Measurements from ENCODE around the gene COA5. TPM values are rescaled to one million over a fixed set of nuclear protein-coding genes. Genes with fewer than 3 reads are reported as not detected.

COA5 gene
- polyA plus RNA-seq (ENCODE audit: insufficient read length): 42.7 TPM

- DNase-seq (ENCODE audit: low read depth): peak; percentile 63
Observed at GRCh38 chr2:98608116-98608961, at the start of gene COA5, which contains the start of gene UNC50. Gene COA5 (minus strand): TSS chr2:98608512. CDS start chr2:98608405, 107 bp downstream. Gene UNC50 (plus strand): TSS chr2:98608589. CDS start chr2:98609760, 1,171 bp downstream.

GRCh38 chr2:98656800-98657199 lies 48.5 kb upstream of the COA5 start:
- no peak for DNase-seq (ENCODE audit: low read depth)

- no peak for DNase-seq (ENCODE audit: low read depth)
Observed at GRCh38 chr2:98654699-98655495, 46.6 kb upstream of the COA5 start.

- DNase-seq (ENCODE audit: low read depth): no peak
Observed at GRCh38 chr2:98650998-98651397, 42.7 kb upstream of the COA5 start.

GRCh38 chr2:98649992-98650375 lies 41.7 kb upstream of the COA5 start:
- no peak for DNase-seq (ENCODE audit: low read depth)

GRCh38 chr2:98649135-98649991 lies 41.1 kb upstream of the COA5 start:
- DNase-seq (ENCODE audit: low read depth): peak; percentile 49

- no peak for DNase-seq (ENCODE audit: low read depth)
Observed at GRCh38 chr2:98648451-98648850, 40.1 kb upstream of the COA5 start.

- DNase-seq (ENCODE audit: low read depth): no peak
Observed at GRCh38 chr2:98647636-98648035, 39.3 kb upstream of the COA5 start.

- DNase-seq (ENCODE audit: low read depth): no peak
Observed at GRCh38 chr2:98643496-98644100, 35.3 kb upstream of the COA5 start.

GRCh38 chr2:98637401-98638147 lies 29.3 kb upstream of the COA5 start:
- DNase-seq (ENCODE audit: low read depth): no peak

GRCh38 chr2:98634406-98635092 lies 26.2 kb upstream of the COA5 start:
- DNase-seq (ENCODE audit: low read depth): no peak

GRCh38 chr2:98632351-98632750 lies 24.0 kb upstream of the COA5 start:
- no peak for DNase-seq (ENCODE audit: low read depth)

- no peak for DNase-seq (ENCODE audit: low read depth)
Observed at GRCh38 chr2:98623657-98624056, 15.3 kb upstream of the COA5 start.

- no peak for DNase-seq (ENCODE audit: low read depth)
Observed at GRCh38 chr2:98617149-98617548, 8.8 kb upstream of the COA5 start.

- no peak for DNase-seq (ENCODE audit: low read depth)
Observed at GRCh38 chr2:98615481-98615880, 7.2 kb upstream of the COA5 start.

- no peak for DNase-seq (ENCODE audit: low read depth)
Observed at GRCh38 chr2:98614024-98614739, 5.9 kb upstream of the COA5 start.

- DNase-seq (ENCODE audit: low read depth): peak; percentile 2
Observed at GRCh38 chr2:98608962-98609604, 771 bp upstream of the COA5 start.

- DNase-seq (ENCODE audit: low read depth): peak; percentile 1
Observed at GRCh38 chr2:98607741-98608115, 584 bp downstream of the COA5 start.

GRCh38 chr2:98607104-98607503 lies 1.2 kb downstream of the COA5 start:
- DNase-seq (ENCODE audit: low read depth): no peak

Data from forelimb muscle (tissue), 1 donor.